H1 (cell line): Measurements from ENCODE around the gene GTF3C5. TPM values are rescaled to one million over a fixed set of nuclear protein-coding genes. Genes with fewer than 3 reads are reported as not detected.

ENCODE experiments used
- CTCF ChIA-PET: fragments of 300-600 bp; sonication (Branson Sonifier 250); formaldehyde crosslinking; loops from one replicate; lab custom pipeline; 2021; ENCODE audit not compliant: partially characterized antibody; lab: Charles Lee
- POLR2A ChIA-PET: fragments of 300-600 bp; sonication (Branson Sonifier 250); formaldehyde crosslinking; loops from one replicate; lab custom pipeline; 2021; ENCODE audit warnings: inconsistent platforms; ENCODE audit not compliant: partially characterized antibody; lab: Charles Lee
- DNase-seq, 2 experiments: peaks; one replicate each; pipeline versions ENCODE4 v3.0.0 to v3.0.0-alpha.2; 2010 to 2022; ENCODE audit warnings: low spot score in 2 of 2, low read depth in 1 of 2, mixed read lengths in 1 of 2
- FAIRE-seq: peaks from 2 replicates; lab custom pipeline; 2011; peaks lifted over from hg19 to GRCh38; lab: Jason Lieb, UNC
- H2AFZ ChIP-seq: 2 replicates; pipeline ENCODE4 v1.8.1; 2012; ENCODE audit warnings: low read length, inconsistent platforms
- H2AK5ac ChIP-seq: 2 replicates; pipeline ENCODE4 v1.6.1; 2013; ENCODE audit warnings: low read depth, low read length
- H2BK120ac ChIP-seq: replicated peaks from 2 replicates; pipeline ENCODE3; 2013; ENCODE audit warnings: low read depth, low read length, inconsistent platforms
- H2BK12ac ChIP-seq: 2 replicates; pipeline ENCODE4 v1.6.1; 2013; ENCODE audit warnings: low read depth, low read length
- H2BK15ac ChIP-seq: 2 replicates; pipeline ENCODE4 v1.6.1; 2013; ENCODE audit warnings: low read length
- H2BK20ac ChIP-seq: 2 replicates; pipeline ENCODE4 v1.6.1; 2013; ENCODE audit warnings: low read length
- H2BK5ac ChIP-seq: 2 replicates; pipeline ENCODE4 v1.6.1; 2013; ENCODE audit warnings: low read depth, low read length
- H3K14ac ChIP-seq: 2 replicates; pipeline ENCODE4 v1.6.1; 2013; ENCODE audit warnings: inconsistent platforms; ENCODE audit not compliant: insufficient read length
- H3K18ac ChIP-seq: 2 replicates; pipeline ENCODE4 v1.6.1; 2013; ENCODE audit warnings: low read length; ENCODE audit errors: extremely low read depth
- H3K23ac ChIP-seq: 2 replicates; pipeline ENCODE4 v1.6.1; 2013; ENCODE audit warnings: inconsistent platforms; ENCODE audit not compliant: insufficient read length
- H3K23me2 ChIP-seq: 2 replicates; pipeline ENCODE4 v1.6.1; 2013; ENCODE audit warnings: low read depth, low read length
- H3K27ac ChIP-seq: 2 replicates; pipeline ENCODE4 v1.6.1; 2011; ENCODE audit warnings: low read depth, low read length, inconsistent platforms
- H3K27me3 ChIP-seq, 4 experiments: replicated peaks in 1 of 4; 1 replicate in 1 of 4; 2 replicates in 3 of 4; pipeline versions ENCODE4 v1.6.1 to v1.8.1; 2011 to 2013; ENCODE audit warnings: low read length in 3 of 4, mild to moderate bottlenecking in 3 of 4, inconsistent platforms in 2 of 4, mixed read lengths in 2 of 4, moderate library complexity in 1 of 4; ENCODE audit not compliant: control insufficient read depth in 3 of 4, insufficient read depth in 3 of 4; ENCODE audit errors: extremely low read depth in 1 of 4
- H3K36me3 ChIP-seq, 4 experiments: 2 replicates each; pipeline versions ENCODE4 v1.6.1 to v1.8.1; 2011 to 2013; ENCODE audit warnings: mild to moderate bottlenecking in 4 of 4, low read length in 3 of 4, moderate library complexity in 2 of 4, control low read depth in 1 of 4, inconsistent platforms in 1 of 4; ENCODE audit not compliant: insufficient read depth in 4 of 4, control insufficient read depth in 2 of 4
- H3K4ac ChIP-seq: replicated peaks from 2 replicates; pipeline ENCODE3; 2013; ENCODE audit warnings: low read length, low read depth, mixed read lengths, inconsistent platforms; ENCODE audit not compliant: insufficient read length
- H3K4me1 ChIP-seq, 4 experiments: replicated peaks in 1 of 4; 1 replicate in 1 of 4; 2 replicates in 3 of 4; pipeline versions ENCODE4 v1.6.1 to v1.8.1; 2011 to 2013; ENCODE audit warnings: low read length in 3 of 4, inconsistent platforms in 2 of 4, mixed read lengths in 1 of 4; ENCODE audit not compliant: insufficient read depth in 4 of 4, control insufficient read depth in 3 of 4
- H3K4me2 ChIP-seq, 2 experiments: 2 replicates each; pipeline versions ENCODE4 v1.6.1 to v1.8.1; 2011 to 2013; ENCODE audit warnings: low read depth in 2 of 2, low read length in 2 of 2, control low read depth in 1 of 2, inconsistent platforms in 1 of 2, mild to moderate bottlenecking in 1 of 2; ENCODE audit not compliant: insufficient read depth in 1 of 2
- H3K4me3 ChIP-seq, 4 experiments: fragments of 200-600, 300-600 bp in 1 of 4; sonication (generic), shearing (Covaris generic), sonication (Bioruptor Twin) in 1 of 4; 2 replicates each; pipeline versions ENCODE4 v1.5.1 to v1.8.1; 2011 to 2016; ENCODE audit warnings: low read length in 4 of 4, low read depth in 3 of 4, control low read depth in 2 of 4, inconsistent platforms in 2 of 4, mild to moderate bottlenecking in 2 of 4, mixed read lengths in 1 of 4, moderate library complexity in 1 of 4; ENCODE audit not compliant: insufficient read depth in 2 of 4; ENCODE audit errors: extremely low read depth in 1 of 4
- H3K56ac ChIP-seq: replicated peaks from 2 replicates; pipeline ENCODE3; 2013; ENCODE audit warnings: low read depth, mild to moderate bottlenecking, mixed read lengths, low read length, inconsistent platforms; ENCODE audit not compliant: insufficient read length
- H3K79me1 ChIP-seq: 2 replicates; pipeline ENCODE4 v1.6.1; 2013; ENCODE audit warnings: low read depth, low read length, control low read depth
- H3K79me2 ChIP-seq, 2 experiments: 2 replicates each; pipeline versions ENCODE4 v1.6.1 to v1.8.1; 2012 to 2013; ENCODE audit warnings: low read length in 2 of 2, mild to moderate bottlenecking in 2 of 2, inconsistent platforms in 1 of 2; ENCODE audit not compliant: insufficient read depth in 2 of 2, control insufficient read depth in 1 of 2
- H3K9ac ChIP-seq, 4 experiments: replicated peaks in 1 of 4; 1 replicate in 1 of 4; 2 replicates in 3 of 4; pipeline versions ENCODE4 v1.6.1 to v1.8.1; 2011 to 2013; ENCODE audit warnings: low read depth in 3 of 4, low read length in 3 of 4, control low read depth in 2 of 4, mild to moderate bottlenecking in 2 of 4, moderate library complexity in 2 of 4, inconsistent platforms in 1 of 4; ENCODE audit errors: extremely low read depth in 1 of 4
- H3K9me3 ChIP-seq, 2 experiments: 2 replicates each; pipeline versions ENCODE4 v1.6.1 to v1.8.1; 2012 to 2013; ENCODE audit warnings: mild to moderate bottlenecking in 2 of 2, moderate library complexity in 2 of 2, control low read depth in 1 of 2, inconsistent platforms in 1 of 2, low read depth in 1 of 2, low read length in 1 of 2, mixed read lengths in 1 of 2; ENCODE audit not compliant: insufficient read depth in 2 of 2
- H4K20me1 ChIP-seq, 2 experiments: replicated peaks in 1 of 2; 2 replicates each; pipeline versions ENCODE3 to v1.8.1; 2011 to 2013; ENCODE audit warnings: inconsistent platforms in 2 of 2, low read length in 2 of 2, mild to moderate bottlenecking in 1 of 2; ENCODE audit not compliant: insufficient read depth in 2 of 2, control insufficient read depth in 1 of 2
- H4K5ac ChIP-seq: 2 replicates; pipeline ENCODE4 v1.6.1; 2013; ENCODE audit warnings: low read length, low read depth, mixed read lengths, inconsistent platforms; ENCODE audit not compliant: insufficient read length
- H4K8ac ChIP-seq: 2 replicates; pipeline ENCODE4 v1.8.0; 2013; ENCODE audit warnings: mild to moderate bottlenecking, moderate library complexity, low read length, inconsistent platforms; ENCODE audit not compliant: insufficient read depth; ENCODE audit errors: extremely low read depth
- H4K91ac ChIP-seq: replicated peaks from 2 replicates; pipeline ENCODE3; 2013; ENCODE audit warnings: low read length, mixed read lengths, inconsistent platforms; ENCODE audit not compliant: insufficient read length
- CBX8 ChIP-seq: fragments of 300-800, 300-1000 bp; sonication (generic); IDR thresholded peaks from 2 replicates; pipeline ENCODE4 v1.7.1; 2016; ENCODE audit warnings: low read depth, low read length, borderline replicate concordance
- CEBPB ChIP-seq: IDR thresholded peaks from 2 replicates; pipeline ENCODE4 v1.6.1; 2012; ENCODE audit warnings: low read depth, low read length
- EZH2 ChIP-seq: fragments of 200-600 bp; sonication (generic); IDR thresholded peaks from 2 replicates; pipeline ENCODE4 v1.7.1; 2012; ENCODE audit warnings: low read depth, mild to moderate bottlenecking, moderate library complexity, low read length, inconsistent platforms; ENCODE audit not compliant: severe bottlenecking
- KDM5A ChIP-seq: fragments of 200-600 bp; IDR thresholded peaks from 2 replicates; pipeline ENCODE4 v1.7.1; 2012; ENCODE audit warnings: mild to moderate bottlenecking, low read length, inconsistent platforms, mixed read lengths
- NANOG ChIP-seq: IDR thresholded peaks from 2 replicates; pipeline ENCODE4 v1.6.1; 2011; ENCODE audit warnings: low read length, low read depth, mild to moderate bottlenecking, inconsistent platforms; ENCODE audit not compliant: insufficient read depth, poor library complexity, severe bottlenecking
- NRF1 ChIP-seq: IDR thresholded peaks from 2 replicates; pipeline ENCODE4 v1.6.1; 2011; ENCODE audit warnings: mild to moderate bottlenecking, low read depth, low read length, improper control_type of control experiment
- RBBP5 ChIP-seq: IDR thresholded peaks from 2 replicates; pipeline ENCODE4 v1.7.1; 2012; ENCODE audit warnings: low read depth, mild to moderate bottlenecking, inconsistent platforms, low read length, moderate library complexity, borderline replicate concordance
- RFX5 ChIP-seq: IDR thresholded peaks from 2 replicates; pipeline ENCODE4 v1.6.1; 2011; ENCODE audit warnings: low read depth, low read length, improper control_type of control experiment, borderline replicate concordance
- RNF2 ChIP-seq: fragments of 200-900, 300-1000 bp; sonication (generic); IDR thresholded peaks from 2 replicates; pipeline ENCODE4 v1.7.1; 2016; ENCODE audit warnings: borderline replicate concordance, low read depth, mild to moderate bottlenecking, antibody characterized with exemption, low read length; ENCODE audit not compliant: poor library complexity, severe bottlenecking; ENCODE audit errors: missing control alignments
- TCF12 ChIP-seq: IDR thresholded peaks from 2 replicates; pipeline ENCODE4 v1.6.1; 2011; ENCODE audit warnings: low read depth, mild to moderate bottlenecking, low read length
- WGBS, 2 experiments: shearing (Covaris generic) in 1 of 2; methylation state at CpG; one replicate each; pipeline versions ENCODE4 v1.1.6 to v1.1.7; 2013 to 2015; ENCODE audit warnings: low lambda C conversion rate in 2 of 2, mixed read lengths in 2 of 2, inconsistent platforms in 1 of 2, low coverage in 1 of 2, missing lambda C conversion rate in 1 of 2; ENCODE audit not compliant: insufficient replicate concordance in 2 of 2, insufficient coverage in 1 of 2, insufficient read length in 1 of 2; ENCODE audit errors: extremely low coverage in 1 of 2, missing lambda C conversion rate in 1 of 2; 5-methylcytosine and 5-hydroxymethylcytosine counted together
- polyA plus RNA-seq, 7 experiments: library from polyadenylated mRNA; depleted of rRNA in 3 of 7; stranded (reverse) in 5 of 7; unstranded in 2 of 7; fragments of >200 nt in 5 of 7; fragments of 200-250 nt in 2 of 7; gene quantifications; 1 replicate in 5 of 7; 2 replicates in 1 of 7; 4 replicates in 1 of 7; pipeline versions ENCODE4 v1.2.1 to v1.2.3, GENCODE V29; 2011 to 2013; ENCODE audit warnings: missing spikeins in 2 of 7, mixed read lengths in 2 of 7
- total RNA-seq: library from RNA; stranded (reverse); fragmentation: NEBNext Ultra II Directional; extraction: Animal tissue kit (Norgen Biotek cat#: 25700); gene quantifications from 2 replicates; pipeline ENCODE4 v1.2.1, GENCODE V29; 2021
- TF ChIP-seq, protein P1 (sequence below): IDR thresholded peaks from 2 replicates; pipeline ENCODE4 v1.6.1; 2012; ENCODE audit warnings: low read length, inconsistent platforms

Gene GTF3C5
- total and polyA plus RNA-seq, 2 of the 8 experiments (the other 6 are each of a cell fraction or from before 2014, with no cell fraction given) = 78.7 to 87.1 TPM

DNA sequence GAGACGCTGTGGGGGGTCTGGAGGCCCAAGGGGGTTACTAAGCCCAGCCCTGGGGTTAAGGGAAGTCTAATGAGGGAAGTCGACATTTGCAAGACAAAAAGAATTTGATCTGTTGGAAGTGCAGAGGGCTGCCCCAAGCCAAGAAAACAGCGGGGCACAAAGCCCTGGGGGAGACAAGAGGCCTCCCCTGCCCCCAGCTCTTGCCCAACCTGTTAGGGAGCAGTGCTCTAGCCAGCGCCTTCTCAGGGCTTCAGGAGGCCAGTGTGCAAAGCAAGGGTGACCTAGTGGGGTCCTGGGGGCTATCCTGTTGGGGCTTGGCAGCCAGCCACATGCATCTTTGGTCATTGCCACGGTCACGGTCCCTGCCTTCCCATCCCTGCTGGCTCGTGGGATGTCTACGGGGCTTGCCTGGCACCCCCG, 27.1 kb upstream of the GTF3C5 start:
- no peak overlapping the region for H4K8ac ChIP-seq
- WGBS, 2 experiments = 41% methylated on average over 8 of the region's 9 CpGs; no CpG with 5 or more reads in 1 of the 2 experiments
- no peaks in the 10 kb centered on the region for H3K79me1 ChIP-seq
- peak overlapping the region in 1 of 4 experiments; percentile 28; a peak in 4 of 8 replicates for H3K4me3 ChIP-seq
- no peak overlapping the region for H2BK5ac ChIP-seq
- H3K27me3 ChIP-seq = peaks cover 0 to 40% (median 23%) of the 10 kb centered on the region in 4 experiments; a peak in 6 of 7 replicates
- no peak overlapping the region for H2BK20ac ChIP-seq
- H3K18ac ChIP-seq = no peak overlapping the region
- no peak overlapping the region for H3K23ac ChIP-seq
- peak; percentile 52 for FAIRE-seq
- H3K9me3 ChIP-seq = no peaks in the 10 kb centered on the region
- CTCF ChIA-PET = interaction anchor here (1.1 to 8.2 kb wide), 6 partner anchors 11 to 175 kb away, joined by 3 to 57 read pairs (median 8); partner anchors contain the start of gene GFI1B
- DNase-seq = peak in 1 of 2 experiments; percentile 49
- no peak overlapping the region for H3K9ac ChIP-seq
- H2BK15ac ChIP-seq = no peak overlapping the region
- H2BK120ac ChIP-seq = no peak overlapping the region
- no peak overlapping the region for H3K4ac ChIP-seq
- peaks cover 0 to 3% of the 10 kb centered on the region in 2 experiments for H4K20me1 ChIP-seq
- H3K27ac ChIP-seq = no peak overlapping the region
- no peak overlapping the region for H2AK5ac ChIP-seq
- no peak overlapping the region for H4K91ac ChIP-seq
- no peaks in the 10 kb centered on the region for H3K79me2 ChIP-seq
- H3K23me2 ChIP-seq = peaks cover 6% of the 10 kb centered on the region; the same call in 1 of the 2 replicates
- no peak overlapping the region for H2BK12ac ChIP-seq
- POLR2A ChIA-PET = interaction anchor here (1.1 to 2.9 kb wide), 2 partner anchors 9 to 27 kb away, joined by 3 to 17 read pairs; partner anchors contain the start of gene GTF3C5
- peak overlapping the region; percentile 14 to 55; a peak in 3 of 4 replicates for H3K4me2 ChIP-seq
- peaks cover 3 to 25% (median 18%) of the 10 kb centered on the region in 4 experiments for H3K4me1 ChIP-seq
- no peaks in the 10 kb centered on the region for H3K36me3 ChIP-seq
- H3K56ac ChIP-seq = no peak overlapping the region
- no peak overlapping the region for H3K14ac ChIP-seq
- H2AFZ ChIP-seq = no peak overlapping the region
- H4K5ac ChIP-seq = no peak overlapping the region
- no peak for TF ChIP-seq NRF1
- TF ChIP-seq RFX5 = no peak
- TF ChIP-seq EZH2 = no peak
- TF ChIP-seq, protein P1, sequence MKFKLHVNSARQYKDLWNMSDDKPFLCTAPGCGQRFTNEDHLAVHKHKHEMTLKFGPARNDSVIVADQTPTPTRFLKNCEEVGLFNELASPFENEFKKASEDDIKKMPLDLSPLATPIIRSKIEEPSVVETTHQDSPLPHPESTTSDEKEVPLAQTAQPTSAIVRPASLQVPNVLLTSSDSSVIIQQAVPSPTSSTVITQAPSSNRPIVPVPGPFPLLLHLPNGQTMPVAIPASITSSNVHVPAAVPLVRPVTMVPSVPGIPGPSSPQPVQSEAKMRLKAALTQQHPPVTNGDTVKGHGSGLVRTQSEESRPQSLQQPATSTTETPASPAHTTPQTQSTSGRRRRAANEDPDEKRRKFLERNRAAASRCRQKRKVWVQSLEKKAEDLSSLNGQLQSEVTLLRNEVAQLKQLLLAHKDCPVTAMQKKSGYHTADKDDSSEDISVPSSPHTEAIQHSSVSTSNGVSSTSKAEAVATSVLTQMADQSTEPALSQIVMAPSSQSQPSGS = no peak
- TF ChIP-seq TCF12 = peak; percentile 20; the same call in 1 of the 2 replicates
- TF ChIP-seq RBBP5 = no peak
- TF ChIP-seq NANOG = peak; percentile 56
- peak; percentile 87 for TF ChIP-seq CEBPB
- no peak for TF ChIP-seq RNF2
- TF ChIP-seq KDM5A = no peak
- TF ChIP-seq CBX8 = no peak
